Measurements from ENCODE around the gene RORC. TPM values are rescaled to one million over a fixed set of nuclear protein-coding genes. Genes with fewer than 3 reads are reported as not detected.
A peak's percentile ranks its signal among the peaks of the same experiment; 100 is the strongest.

Gene RORC
- total and polyA plus RNA-seq, 2 of the 8 experiments (the other 6 are each of a cell fraction or from before 2014, with no cell fraction given): 0.44 to 0.54 TPM

DNA sequence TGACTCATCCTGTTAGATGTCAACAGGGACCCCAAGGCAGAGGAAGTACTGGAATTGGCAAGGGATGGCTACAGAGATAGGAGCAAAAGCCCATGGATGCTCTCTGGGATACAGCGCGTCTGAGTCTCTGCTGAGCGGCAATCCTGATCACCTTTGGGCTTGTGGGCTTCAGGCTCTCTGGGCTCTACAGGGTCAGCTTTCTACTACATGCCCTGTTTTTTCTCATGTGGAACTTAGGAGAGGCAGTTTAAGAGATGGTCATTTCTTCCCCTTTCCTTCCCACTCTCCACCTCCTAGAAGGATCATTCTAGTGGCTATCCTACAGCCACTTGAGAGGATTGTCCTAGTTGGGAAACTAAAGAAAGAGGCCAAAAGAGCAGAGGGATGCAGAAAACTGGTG, 27.7 kb downstream of the RORC start:
- 93% methylated on average over 3 of the region's 3 CpGs; no CpG with 5 or more reads in 1 of the 2 experiments for WGBS, 2 experiments (ENCODE audit: extremely low coverage in 1 of 2, insufficient coverage in 1 of 2, insufficient read length in 1 of 2, insufficient replicate concordance in 2 of 2, low coverage in 1 of 2, low lambda C conversion rate in 2 of 2, missing lambda C conversion rate in 1 of 2)
- Histone ChIP-seq H3K9ac (replicated peaks in 1 of 4; ENCODE audit: extremely low read depth in 1 of 4, low read depth in 3 of 4, low read length in 3 of 4) (no peak overlapping the region), H3K36me3 (ENCODE audit: control insufficient read depth in 2 of 4, insufficient read depth in 4 of 4, low read length in 3 of 4) (no peaks in the 10 kb centered on the region), H2AFZ (ENCODE audit: low read length) (no peak overlapping the region), H2BK12ac (ENCODE audit: low read depth, low read length) (0 out of 2 replicates have a peak overlapping the region, but pooled peaks have one; percentile 9), H3K56ac (replicated peaks; ENCODE audit: insufficient read length, low read depth, low read length) (no peak overlapping the region), H3K79me1 (ENCODE audit: low read depth, low read length) (no peaks in the 10 kb centered on the region), H3K23me2 (ENCODE audit: low read depth, low read length) (no peaks in the 10 kb centered on the region), H3K14ac (ENCODE audit: insufficient read length) (no peak overlapping the region), H2BK15ac (ENCODE audit: low read length) (no peak overlapping the region), H2AK5ac (ENCODE audit: low read depth, low read length) (no peak overlapping the region), H3K27ac (ENCODE audit: low read depth, low read length) (no peak overlapping the region), H3K23ac (ENCODE audit: insufficient read length) (no peak overlapping the region), H3K4me2 (ENCODE audit: insufficient read depth in 1 of 2, low read depth in 2 of 2, low read length in 2 of 2) (no peak overlapping the region), H3K27me3 (replicated peaks in 1 of 4; ENCODE audit: control insufficient read depth in 3 of 4, extremely low read depth in 1 of 4, insufficient read depth in 3 of 4, low read length in 3 of 4) (peaks cover 0 to 3% (median 1%) of the 10 kb centered on the region in 4 experiments; a peak in 1 of 7 replicates), H3K9me3 (ENCODE audit: insufficient read depth in 2 of 2, low read depth in 1 of 2, low read length in 1 of 2) (no peaks in the 10 kb centered on the region), H3K4me1 (replicated peaks in 1 of 4; ENCODE audit: control insufficient read depth in 3 of 4, insufficient read depth in 4 of 4, low read length in 3 of 4) (no peaks in the 10 kb centered on the region), H2BK120ac (replicated peaks; ENCODE audit: low read depth, low read length) (no peak overlapping the region), H3K4me3 (ENCODE audit: extremely low read depth in 1 of 4, insufficient read depth in 2 of 4, low read depth in 3 of 4, low read length in 4 of 4) (no peak overlapping the region), H4K8ac (ENCODE audit: extremely low read depth, insufficient read depth, low read length) (no peak overlapping the region), H4K91ac (replicated peaks; ENCODE audit: insufficient read length, low read length) (no peak overlapping the region), H3K18ac (ENCODE audit: extremely low read depth, low read length) (no peak overlapping the region), H2BK5ac (ENCODE audit: low read depth, low read length) (no peak overlapping the region), H4K5ac (ENCODE audit: insufficient read length, low read depth, low read length) (no peak overlapping the region), H4K20me1 (replicated peaks in 1 of 2; ENCODE audit: control insufficient read depth in 1 of 2, insufficient read depth in 2 of 2, low read length in 2 of 2) (no peaks in the 10 kb centered on the region), H3K4ac (replicated peaks; ENCODE audit: insufficient read length, low read depth, low read length) (no peak overlapping the region), H3K79me2 (ENCODE audit: control insufficient read depth in 1 of 2, insufficient read depth in 2 of 2, low read length in 2 of 2) (no peaks in the 10 kb centered on the region), H2BK20ac (ENCODE audit: low read length) (no peak overlapping the region)
- ChIA-PET CTCF (ENCODE audit: partially characterized antibody) (interaction anchor here (1.3 to 2.4 kb wide), 4 partner anchors 8 to 32 kb away, joined by 3 to 9 read pairs (median 8); partner anchors contain the start of gene TDRKH), POLR2A (ENCODE audit: partially characterized antibody) (interaction anchor here (0.8 to 3.2 kb wide), 2 partner anchors 36 to 41 kb away, joined by 3 to 9 read pairs; partner anchors contain the start of genes C2CD4D and MRPL9)
- no peak for FAIRE-seq
- no peak for DNase-seq (ENCODE audit: low read depth in 1 of 2, low spot score in 2 of 2)
- no peak for TF ChIP-seq ZNF274 (IDR thresholded peaks at IDR 0.05; ENCODE audit: borderline replicate concordance, extremely low read depth, low read length)
- no peak for TF ChIP-seq CBX5 (IDR thresholded peaks at IDR 0.05; ENCODE audit: low read depth, low read length)
- TF ChIP-seq CBX8 (IDR thresholded peaks at IDR 0.05; ENCODE audit: borderline replicate concordance, low read depth, low read length): no peak
- no peak for TF ChIP-seq SP4 (IDR thresholded peaks at IDR 0.05; ENCODE audit: low read length)
- no peak for TF ChIP-seq KDM5A (IDR thresholded peaks at IDR 0.05; ENCODE audit: low read length)
- TF ChIP-seq SRF (IDR thresholded peaks at IDR 0.05; ENCODE audit: low read depth, low read length): no peak
- TF ChIP-seq SAP30 (IDR thresholded peaks at IDR 0.05; ENCODE audit: insufficient read depth, insufficient replicate concordance, low read length): no peak

All from H1 (cell line).